Measurements from ENCODE around the gene INTS4.
A peak's percentile ranks its signal among the peaks of the same experiment; 100 is the strongest.
"Not testable (repeated sequence)": the region's sequence is repeated elsewhere in the genome, so short reads cannot be mapped to it uniquely, and the experiment has no call there.

INTS4 gene

GRCh38 chr11:78025378-78025777 is 30.9 kb upstream of the INTS4 start:
- no peak for DNase-seq (ENCODE audit: low read depth in 2 of 2)

GRCh38 chr11:78023426-78023825 is 29.0 kb upstream of the INTS4 start:
- no peak for DNase-seq (ENCODE audit: low read depth in 2 of 2)

GRCh38 chr11:78022397-78023396 is 28.2 kb upstream of the INTS4 start, which contains the start of gene KCTD14:
Gene KCTD14 (minus strand): TSS chr11:78023276. CDS start chr11:78023249, 27 bp downstream.
- no peak for DNase-seq (ENCODE audit: low read depth in 2 of 2)

- DNase-seq (ENCODE audit: low read depth in 2 of 2): no peak
These were observed 27.1 kb upstream of the INTS4 start for GRCh38 chr11:78021611-78022010.

- DNase-seq (ENCODE audit: low read depth in 2 of 2): no peak
These were observed 25.8 kb upstream of the INTS4 start for GRCh38 chr11:78020246-78020645.

GRCh38 chr11:78019808-78020207 is 25.3 kb upstream of the INTS4 start:
- no peak for DNase-seq (ENCODE audit: low read depth in 2 of 2)

GRCh38 chr11:78015878-78016277 is 21.4 kb upstream of the INTS4 start:
- no peak for DNase-seq (ENCODE audit: low read depth in 2 of 2)

- not testable (repeated sequence) for DNase-seq (ENCODE audit: low read depth in 2 of 2)
These were observed 20.6 kb upstream of the INTS4 start for GRCh38 chr11:78014937-78015520.

GRCh38 chr11:78011301-78011700 is 16.8 kb upstream of the INTS4 start:
- no peak for DNase-seq (ENCODE audit: low read depth in 2 of 2)

GRCh38 chr11:78010755-78011154 is 16.3 kb upstream of the INTS4 start:
- no peak for DNase-seq (ENCODE audit: low read depth in 2 of 2)

GRCh38 chr11:78010304-78010703 is 15.8 kb upstream of the INTS4 start:
- DNase-seq (ENCODE audit: low read depth in 2 of 2): no peak

- DNase-seq (ENCODE audit: low read depth in 2 of 2): no peak
These were observed 14.6 kb upstream of the INTS4 start for GRCh38 chr11:78009062-78009461.

GRCh38 chr11:78000193-78000592 is 5.7 kb upstream of the INTS4 start:
- DNase-seq (ENCODE audit: low read depth in 2 of 2): peak; percentile 17 to 25

GRCh38 chr11:77999446-78000030 is 5.1 kb upstream of the INTS4 start:
- DNase-seq (ENCODE audit: low read depth in 2 of 2): no peak

GRCh38 chr11:77993902-77994301 is 566 bp downstream of the INTS4 start:
- DNase-seq (ENCODE audit: low read depth in 2 of 2): no peak

GRCh38 chr11:77990981-77991380 is 3.5 kb downstream of the INTS4 start:
- no peak for DNase-seq (ENCODE audit: low read depth in 2 of 2)

- DNase-seq (ENCODE audit: low read depth in 2 of 2): not testable (repeated sequence)
These were observed 8.0 kb downstream of the INTS4 start for GRCh38 chr11:77986456-77986855.

GRCh38 chr11:77981346-77981947 is 13.0 kb downstream of the INTS4 start:
- no peak for DNase-seq (ENCODE audit: low read depth in 2 of 2)

- no peak for DNase-seq (ENCODE audit: low read depth in 2 of 2)
These were observed 26.1 kb downstream of the INTS4 start for GRCh38 chr11:77968337-77968736.

GRCh38 chr11:77967753-77968152 is 26.7 kb downstream of the INTS4 start:
- DNase-seq (ENCODE audit: low read depth in 2 of 2): no peak

- no peak for DNase-seq (ENCODE audit: low read depth in 2 of 2)
These were observed 27.3 kb downstream of the INTS4 start for GRCh38 chr11:77967121-77967520.

- DNase-seq (ENCODE audit: low read depth in 2 of 2): no peak
These were observed 28.1 kb downstream of the INTS4 start for GRCh38 chr11:77966338-77966737.

Data from stimulated activated CD4-positive, alpha-beta T cell treated with anti-CD3 and anti-CD28 coated beads, Interleukin-4, amount 100 ng/mL, for 48 hours (primary cell).